H9 (cell line): ENCODE data around the gene PPFIBP1. TPM values are rescaled to one million over a fixed set of nuclear protein-coding genes. Genes with fewer than 3 reads are reported as not detected.

Experiments used
- DNase-seq: peaks from one replicate; pipeline ENCODE4 v3.0.0-alpha.2; 2017
- H2AFZ ChIP-seq: one replicate; pipeline ENCODE4 v1.6.1; 2013; ENCODE audit warnings: mild to moderate bottlenecking, low read length, control low read depth, moderate library complexity
- H2AK5ac ChIP-seq: 2 replicates; pipeline ENCODE4 v1.6.1; 2013; ENCODE audit warnings: low read length, control low read depth, mixed read lengths; ENCODE audit not compliant: insufficient read length
- H2BK120ac ChIP-seq: one replicate; pipeline ENCODE4 v1.6.1; 2013; ENCODE audit warnings: low read depth, mild to moderate bottlenecking, low read length, control low read depth, inconsistent platforms; ENCODE audit not compliant: poor library complexity, severe bottlenecking
- H2BK12ac ChIP-seq: 2 replicates; pipeline ENCODE4 v1.6.1; 2013; ENCODE audit warnings: low read length, control low read depth, mixed read lengths, low read depth; ENCODE audit not compliant: insufficient read length
- H2BK15ac ChIP-seq: 2 replicates; pipeline ENCODE4 v1.6.1; 2013; ENCODE audit warnings: low read depth, low read length, control low read depth
- H2BK20ac ChIP-seq: one replicate; pipeline ENCODE4 v1.6.1; 2013; ENCODE audit warnings: low read depth, mild to moderate bottlenecking, low read length, control low read depth, inconsistent platforms; ENCODE audit not compliant: poor library complexity, severe bottlenecking
- H2BK5ac ChIP-seq: 2 replicates; pipeline ENCODE4 v1.6.1; 2013; ENCODE audit warnings: low read length, control low read depth, mixed read lengths; ENCODE audit not compliant: insufficient read length
- H3K14ac ChIP-seq: 2 replicates; pipeline ENCODE4 v1.6.1; 2013; ENCODE audit warnings: low read length, control low read depth; ENCODE audit not compliant: insufficient read depth
- H3K18ac ChIP-seq: 2 replicates; pipeline ENCODE4 v1.6.1; 2013; ENCODE audit warnings: low read depth, mild to moderate bottlenecking, mixed read lengths, low read length, control low read depth; ENCODE audit not compliant: insufficient read length
- H3K23ac ChIP-seq: 2 replicates; pipeline ENCODE4 v1.6.1; 2013; ENCODE audit warnings: low read length, control low read depth, mixed read lengths, low read depth; ENCODE audit not compliant: insufficient read length
- H3K23me2 ChIP-seq: 2 replicates; pipeline ENCODE4 v1.6.1; 2013; ENCODE audit warnings: low read depth, mild to moderate bottlenecking, mixed read lengths, low read length, control low read depth; ENCODE audit not compliant: insufficient read length, poor library complexity, severe bottlenecking
- H3K27ac ChIP-seq: 2 replicates; pipeline ENCODE4 v1.5.1; 2013; ENCODE audit warnings: low read length, control low read depth, mixed read lengths, low read depth; ENCODE audit not compliant: insufficient read length
- H3K27me3 ChIP-seq: 2 replicates; pipeline ENCODE4 v1.6.1; 2013; ENCODE audit warnings: low read length, control low read depth, inconsistent platforms; ENCODE audit not compliant: insufficient read depth
- H3K4ac ChIP-seq: 2 replicates; pipeline ENCODE4 v1.6.1; 2013; ENCODE audit warnings: low read depth, mild to moderate bottlenecking, control low read depth, inconsistent platforms, low read length, moderate library complexity
- H3K4me1 ChIP-seq: 2 replicates; pipeline ENCODE4 v1.6.1; 2013; ENCODE audit warnings: low read length, control low read depth, inconsistent platforms; ENCODE audit not compliant: insufficient read depth
- H3K4me2 ChIP-seq: 2 replicates; pipeline ENCODE4 v1.6.1; 2013; ENCODE audit warnings: low read length, control low read depth, mixed read lengths; ENCODE audit not compliant: insufficient read length, insufficient read depth
- H3K56ac ChIP-seq: 2 replicates; pipeline ENCODE4 v1.6.1; 2013; ENCODE audit warnings: low read depth, mild to moderate bottlenecking, mixed read lengths, low read length, control low read depth; ENCODE audit not compliant: insufficient read length
- H3K79me1 ChIP-seq: 2 replicates; pipeline ENCODE4 v1.6.1; 2013; ENCODE audit warnings: low read depth, mild to moderate bottlenecking, moderate library complexity, low read length, control low read depth, inconsistent platforms; ENCODE audit not compliant: insufficient read depth, poor library complexity, severe bottlenecking
- H3K79me2 ChIP-seq: 2 replicates; pipeline ENCODE4 v1.6.1; 2013; ENCODE audit warnings: low read length, control low read depth, inconsistent platforms; ENCODE audit not compliant: insufficient read depth
- H3K9ac ChIP-seq: 2 replicates; pipeline ENCODE4 v1.6.1; 2013; ENCODE audit warnings: low read length, control low read depth, mixed read lengths; ENCODE audit not compliant: insufficient read length; ENCODE audit errors: extremely low read depth
- H3K9me3 ChIP-seq: one replicate; pipeline ENCODE4 v1.6.1; 2013; ENCODE audit warnings: low read depth, low read length, inconsistent platforms; ENCODE audit not compliant: control insufficient read depth
- H3T11ph ChIP-seq: one replicate; pipeline ENCODE4 v1.6.1; 2013; ENCODE audit warnings: mild to moderate bottlenecking, low read length, control low read depth, inconsistent platforms
- H4K20me1 ChIP-seq: one replicate; pipeline ENCODE4 v1.6.1; 2013; ENCODE audit not compliant: control insufficient read depth, insufficient read length, insufficient read depth
- H4K5ac ChIP-seq: 2 replicates; pipeline ENCODE4 v1.6.1; 2013; ENCODE audit warnings: low read depth, mild to moderate bottlenecking, mixed read lengths, low read length, control low read depth; ENCODE audit not compliant: insufficient read length
- H4K8ac ChIP-seq: replicated peaks from 2 replicates; pipeline ENCODE4 v1.6.1; 2013; ENCODE audit warnings: low read length, control low read depth, mixed read lengths, low read depth; ENCODE audit not compliant: insufficient read length
- H4K91ac ChIP-seq: 2 replicates; pipeline ENCODE4 v1.6.1; 2013; ENCODE audit warnings: low read depth, mild to moderate bottlenecking, moderate library complexity, mixed read lengths, low read length, control low read depth; ENCODE audit not compliant: insufficient read length
- H3K27ac Mint-ChIP-seq, 3 experiments: 2 replicates in 2 of 3; 3 replicates in 1 of 3; pipeline ENCODE4 v1.8.0; 2020 to 2021; ENCODE audit warnings: mixed read lengths in 3 of 3, mild to moderate bottlenecking in 1 of 3, moderate library complexity in 1 of 3
- H3K27me3 Mint-ChIP-seq: 2 replicates; pipeline ENCODE4 v1.8.0; 2021; ENCODE audit warnings: low read depth, mild to moderate bottlenecking, moderate library complexity, mixed read lengths
- H3K36me3 Mint-ChIP-seq, 3 experiments: 2 replicates in 2 of 3; 3 replicates in 1 of 3; pipeline ENCODE4 v1.8.0; 2020 to 2021; ENCODE audit warnings: low read depth in 3 of 3, mixed read lengths in 3 of 3; ENCODE audit not compliant: insufficient read depth in 1 of 3
- H3K4me1 Mint-ChIP-seq, 2 experiments: 2 replicates each; pipeline ENCODE4 v1.8.0; 2020; ENCODE audit warnings: mixed read lengths in 2 of 2
- H3K4me3 Mint-ChIP-seq, 2 experiments: 2 replicates in 1 of 2; 3 replicates in 1 of 2; pipeline ENCODE4 v1.8.0; 2020 to 2021; ENCODE audit warnings: mild to moderate bottlenecking in 2 of 2, mixed read lengths in 2 of 2, moderate library complexity in 1 of 2
- H3K9me3 Mint-ChIP-seq, 2 experiments: 2 replicates in 1 of 2; 3 replicates in 1 of 2; pipeline ENCODE4 v1.8.0; 2020; ENCODE audit warnings: mild to moderate bottlenecking in 2 of 2, mixed read lengths in 2 of 2, moderate library complexity in 1 of 2
- WGBS: extraction: QIAGEN DNeasy Blood & Tissue Kit; methylation state at CpG from one replicate; pipeline ENCODE4 v1.1.7; 2013; ENCODE audit warnings: missing lambda C conversion rate, low lambda C conversion rate, mixed read lengths; ENCODE audit not compliant: insufficient read length; ENCODE audit errors: extremely low coverage; 5-methylcytosine and 5-hydroxymethylcytosine counted together
- total RNA-seq: library from RNA; stranded (reverse); gene quantifications from 2 replicates; pipeline ENCODE4 v1.2.1, GENCODE V29; 2021
- TF ChIP-seq, protein P1 (sequence below): fragments of 200-600 bp; sonication (generic); conservative IDR thresholded peaks from 3 replicates; pipeline ENCODE4 v1.8.0; 2021; ENCODE audit warnings: antibody characterized with exemption, mild to moderate bottlenecking

The PPFIBP1 gene
- total RNA-seq, 1 experiment from 2014 or later = 29.2 TPM

GRCh38 chr12:27506645-27507189 lies 17.3 kb upstream of the PPFIBP1 start:
- no peak overlapping the region for H3K23ac ChIP-seq
- H3K18ac ChIP-seq = no peak overlapping the region
- H3K27me3 ChIP-seq = no peaks in the 10 kb centered on the region
- no peak overlapping the region for H4K91ac ChIP-seq
- no peaks in the 10 kb centered on the region for H4K20me1 ChIP-seq
- H3K4me2 ChIP-seq = no peak overlapping the region
- H3K23me2 ChIP-seq = no peaks in the 10 kb centered on the region
- no peak overlapping the region for H2BK5ac ChIP-seq
- WGBS = no CpG with 5 or more reads among the region's 2 CpGs
- H3K14ac ChIP-seq = no peak overlapping the region
- H2AFZ ChIP-seq = no peak overlapping the region
- H3K56ac ChIP-seq = no peak overlapping the region
- Mint-ChIP-seq H3K36me3 (no peaks in the 10 kb centered on the region), H3K4me3 (no peak overlapping the region), H3K9me3 (no peaks in the 10 kb centered on the region), H3K27me3 (no peaks in the 10 kb centered on the region; the same call in 1 of the 2 replicates), H3K4me1 (peaks cover 0 to 4% of the 10 kb centered on the region in 2 experiments; a peak in 3 of 4 replicates), H3K27ac (no peak overlapping the region)
- TF ChIP-seq, protein P1, sequence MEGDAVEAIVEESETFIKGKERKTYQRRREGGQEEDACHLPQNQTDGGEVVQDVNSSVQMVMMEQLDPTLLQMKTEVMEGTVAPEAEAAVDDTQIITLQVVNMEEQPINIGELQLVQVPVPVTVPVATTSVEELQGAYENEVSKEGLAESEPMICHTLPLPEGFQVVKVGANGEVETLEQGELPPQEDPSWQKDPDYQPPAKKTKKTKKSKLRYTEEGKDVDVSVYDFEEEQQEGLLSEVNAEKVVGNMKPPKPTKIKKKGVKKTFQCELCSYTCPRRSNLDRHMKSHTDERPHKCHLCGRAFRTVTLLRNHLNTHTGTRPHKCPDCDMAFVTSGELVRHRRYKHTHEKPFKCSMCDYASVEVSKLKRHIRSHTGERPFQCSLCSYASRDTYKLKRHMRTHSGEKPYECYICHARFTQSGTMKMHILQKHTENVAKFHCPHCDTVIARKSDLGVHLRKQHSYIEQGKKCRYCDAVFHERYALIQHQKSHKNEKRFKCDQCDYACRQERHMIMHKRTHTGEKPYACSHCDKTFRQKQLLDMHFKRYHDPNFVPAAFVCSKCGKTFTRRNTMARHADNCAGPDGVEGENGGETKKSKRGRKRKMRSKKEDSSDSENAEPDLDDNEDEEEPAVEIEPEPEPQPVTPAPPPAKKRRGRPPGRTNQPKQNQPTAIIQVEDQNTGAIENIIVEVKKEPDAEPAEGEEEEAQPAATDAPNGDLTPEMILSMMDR = no peak
- no peak overlapping the region for H2BK12ac ChIP-seq
- no peak overlapping the region for H3T11ph ChIP-seq
- no peaks in the 10 kb centered on the region for H3K9me3 ChIP-seq
- H3K9ac ChIP-seq = no peak overlapping the region
- H2AK5ac ChIP-seq = no peak overlapping the region
- H2BK15ac ChIP-seq = no peak overlapping the region
- no peaks in the 10 kb centered on the region for H3K79me1 ChIP-seq
- H3K27ac ChIP-seq = no peak overlapping the region
- no peak overlapping the region for H2BK20ac ChIP-seq
- H4K5ac ChIP-seq = no peak overlapping the region
- H3K4me1 ChIP-seq = no peaks in the 10 kb centered on the region
- no peak for DNase-seq
- no peaks in the 10 kb centered on the region for H3K79me2 ChIP-seq
- H2BK120ac ChIP-seq = no peak overlapping the region
- H3K4ac ChIP-seq = no peak overlapping the region
- H4K8ac ChIP-seq = no peak overlapping the region
